AG10803 (cell line): ENCODE results near the gene PORCN.

Experiments used
- DNase-seq: peaks from one replicate; pipeline ENCODE4 v3.0.0; 2010; ENCODE audit warnings: low read depth
- H3K4me3 ChIP-seq: 2 replicates; pipeline ENCODE4 v1.5.1; 2011; ENCODE audit warnings: mild to moderate bottlenecking, low read length, control low read depth
- TF ChIP-seq, protein P1 (sequence below): conservative IDR thresholded peaks from 2 replicates; pipeline ENCODE4 v1.5.1; 2011; ENCODE audit warnings: mild to moderate bottlenecking, low read length, control low read depth, inconsistent platforms

PORCN gene

DNA sequence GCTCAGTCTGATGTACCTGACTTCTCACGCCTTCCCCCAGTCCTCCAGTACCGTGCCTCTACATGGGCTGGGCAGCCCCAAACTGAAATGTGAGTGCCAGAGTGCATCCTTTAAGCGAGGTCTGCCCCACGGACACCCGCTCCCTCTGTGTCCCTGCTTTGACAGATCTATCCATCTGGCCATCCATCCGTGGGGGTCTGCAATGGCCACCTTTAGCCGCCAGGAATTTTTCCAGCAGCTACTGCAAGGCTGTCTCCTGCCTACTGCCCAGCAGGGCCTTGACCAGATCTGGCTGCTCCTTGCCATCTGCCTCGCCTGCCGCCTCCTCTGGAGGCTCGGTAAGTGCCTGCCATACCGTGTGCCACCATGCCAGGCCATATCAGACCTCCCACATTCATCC is 827 bp downstream of the PORCN start:
- H3K4me3 ChIP-seq, result peak overlapping the region; percentile 77
- no peak for DNase-seq
- TF ChIP-seq, protein P1, sequence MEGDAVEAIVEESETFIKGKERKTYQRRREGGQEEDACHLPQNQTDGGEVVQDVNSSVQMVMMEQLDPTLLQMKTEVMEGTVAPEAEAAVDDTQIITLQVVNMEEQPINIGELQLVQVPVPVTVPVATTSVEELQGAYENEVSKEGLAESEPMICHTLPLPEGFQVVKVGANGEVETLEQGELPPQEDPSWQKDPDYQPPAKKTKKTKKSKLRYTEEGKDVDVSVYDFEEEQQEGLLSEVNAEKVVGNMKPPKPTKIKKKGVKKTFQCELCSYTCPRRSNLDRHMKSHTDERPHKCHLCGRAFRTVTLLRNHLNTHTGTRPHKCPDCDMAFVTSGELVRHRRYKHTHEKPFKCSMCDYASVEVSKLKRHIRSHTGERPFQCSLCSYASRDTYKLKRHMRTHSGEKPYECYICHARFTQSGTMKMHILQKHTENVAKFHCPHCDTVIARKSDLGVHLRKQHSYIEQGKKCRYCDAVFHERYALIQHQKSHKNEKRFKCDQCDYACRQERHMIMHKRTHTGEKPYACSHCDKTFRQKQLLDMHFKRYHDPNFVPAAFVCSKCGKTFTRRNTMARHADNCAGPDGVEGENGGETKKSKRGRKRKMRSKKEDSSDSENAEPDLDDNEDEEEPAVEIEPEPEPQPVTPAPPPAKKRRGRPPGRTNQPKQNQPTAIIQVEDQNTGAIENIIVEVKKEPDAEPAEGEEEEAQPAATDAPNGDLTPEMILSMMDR, result no peak

- no peak for DNase-seq
- TF ChIP-seq, protein P1, result peak; percentile 52
- no peak overlapping the region for H3K4me3 ChIP-seq
Observed at GRCh38 chrX:48511560-48511959, 2.8 kb downstream of the PORCN start.

DNA sequence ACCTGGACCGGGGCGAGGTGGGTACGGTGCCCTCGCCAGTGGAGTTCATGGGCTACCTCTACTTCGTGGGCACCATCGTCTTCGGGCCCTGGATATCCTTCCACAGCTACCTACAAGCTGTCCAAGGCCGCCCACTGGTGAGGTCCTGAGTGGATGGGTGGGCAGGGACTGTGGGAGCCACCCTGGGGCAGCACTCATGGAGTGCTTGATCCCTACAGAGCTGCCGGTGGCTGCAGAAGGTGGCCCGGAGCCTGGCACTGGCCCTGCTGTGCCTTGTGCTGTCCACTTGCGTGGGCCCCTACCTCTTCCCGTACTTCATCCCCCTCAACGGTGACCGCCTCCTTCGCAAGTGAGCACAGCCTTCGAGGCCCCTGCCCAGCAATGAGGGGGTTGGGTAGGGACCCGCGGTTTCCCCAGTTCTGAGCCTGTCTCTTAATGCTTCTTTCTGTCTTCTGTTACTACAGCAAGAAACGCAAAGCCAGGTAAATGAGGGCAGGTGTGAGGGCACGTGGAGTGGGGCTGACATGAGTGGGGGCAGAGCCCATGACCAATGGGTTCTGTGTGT is 3.7 kb downstream of the PORCN start:
- no peak for DNase-seq
- no peak overlapping the region for H3K4me3 ChIP-seq
- TF ChIP-seq, protein P1, result no peak

- TF ChIP-seq, protein P1, result no peak
- H3K4me3 ChIP-seq, result no peak overlapping the region
- DNase-seq, result no peak
Observed at GRCh38 chrX:48513670-48514069, 4.9 kb downstream of the PORCN start.

DNA sequence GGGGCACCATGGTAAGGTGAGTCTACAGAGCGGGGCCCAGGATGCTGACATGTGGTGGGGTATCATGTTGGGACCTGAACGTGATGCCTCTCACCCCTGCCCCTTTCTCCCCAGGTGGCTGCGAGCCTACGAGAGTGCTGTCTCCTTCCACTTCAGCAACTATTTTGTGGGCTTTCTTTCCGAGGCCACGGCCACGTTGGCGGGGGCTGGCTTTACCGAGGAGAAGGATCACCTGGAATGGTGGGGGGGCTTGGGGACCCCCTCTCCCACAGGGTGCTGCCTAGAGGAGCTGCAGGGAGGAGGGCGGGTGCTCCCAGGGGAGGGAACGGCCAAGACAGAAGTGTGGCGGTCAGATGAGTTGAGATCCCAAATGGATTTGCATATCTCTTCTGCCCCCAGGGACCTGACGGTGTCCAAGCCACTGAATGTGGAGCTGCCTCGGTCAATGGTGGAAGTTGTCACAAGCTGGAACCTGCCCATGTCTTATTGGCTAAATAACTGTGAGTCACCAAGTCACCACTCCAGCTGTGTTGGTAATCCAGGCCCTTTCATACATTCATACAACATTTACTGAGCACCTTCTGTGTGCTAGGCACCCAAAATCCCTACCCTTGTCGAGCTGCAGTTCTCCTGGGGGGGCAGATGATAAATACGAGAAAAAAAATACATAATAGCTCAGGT is 5.5 kb downstream of the PORCN start:
- no peak overlapping the region for H3K4me3 ChIP-seq
- DNase-seq, result no peak
- TF ChIP-seq, protein P1, result no peak

DNA sequence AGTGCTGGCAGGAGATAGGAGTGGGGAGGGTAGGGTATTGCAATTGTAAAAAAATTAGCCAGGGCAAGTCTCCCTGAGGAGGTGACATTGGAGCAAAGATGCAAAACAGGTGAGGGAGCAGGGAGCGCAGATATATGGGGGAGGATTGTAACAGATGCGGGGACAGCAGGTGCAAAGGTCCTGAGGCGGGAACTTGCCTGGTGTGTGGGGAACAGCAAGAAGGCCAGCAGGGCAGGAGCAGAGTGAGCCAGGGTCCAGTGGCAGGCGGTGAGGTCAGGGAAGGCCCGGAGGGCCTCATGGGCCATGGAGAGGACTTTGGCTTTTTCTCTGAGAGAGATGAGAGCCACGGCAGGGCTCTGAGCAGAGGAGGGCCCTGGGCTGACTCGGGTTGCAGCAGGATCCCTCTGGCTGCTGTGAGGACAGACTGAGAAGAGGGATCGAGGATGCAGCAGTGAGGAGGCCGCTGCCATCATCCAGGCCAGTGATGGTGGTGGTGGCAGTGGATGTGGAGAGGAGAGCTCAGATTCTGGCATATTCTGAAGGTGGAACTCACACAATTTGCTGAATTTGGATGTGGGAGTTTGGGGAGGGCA is 6.2 kb downstream of the PORCN start:
- DNase-seq, result no peak
- TF ChIP-seq, protein P1, result no peak
- H3K4me3 ChIP-seq, result no peak overlapping the region

DNA sequence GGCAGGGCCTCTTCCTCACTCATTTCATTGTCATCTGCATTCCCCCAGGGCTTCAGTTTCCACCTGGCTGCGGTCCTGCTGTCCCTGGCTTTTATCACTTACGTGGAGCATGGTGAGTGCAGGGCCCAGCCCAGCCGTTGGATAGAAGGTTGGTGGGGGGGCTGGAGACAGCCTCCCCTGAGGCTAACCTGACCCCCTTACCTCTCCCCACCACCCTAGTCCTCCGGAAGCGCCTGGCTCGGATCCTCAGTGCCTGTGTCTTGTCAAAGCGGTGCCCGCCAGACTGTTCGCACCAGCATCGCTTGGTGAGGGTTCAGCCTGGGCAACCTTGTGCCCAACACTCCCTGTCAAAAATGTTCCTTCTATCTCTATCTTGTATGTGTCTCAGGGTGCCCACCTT is 7.0 kb downstream of the PORCN start:
- TF ChIP-seq, protein P1, result no peak
- no peak overlapping the region for H3K4me3 ChIP-seq
- no peak for DNase-seq
